Loucy (cell line): ENCODE results near the gene ZNF582.

Experiments used
- H2AFZ ChIP-seq: fragments of 200-600 bp; sonication (generic); 2 replicates; pipeline ENCODE4 v1.6.0; 2016; ENCODE audit warnings: antibody characterized with exemption, mild to moderate bottlenecking, low read length, moderate library complexity
- H3F3A ChIP-seq: fragments of 200-600 bp; 2 replicates; pipeline ENCODE4 v1.6.0; 2016; ENCODE audit warnings: antibody characterized with exemption, low read depth, mild to moderate bottlenecking
- H3K27me3 ChIP-seq: fragments of 200-600 bp; sonication (generic); 2 replicates; pipeline ENCODE4 v1.6.1; 2014; ENCODE audit warnings: low read length, mild to moderate bottlenecking; ENCODE audit not compliant: insufficient read depth, poor library complexity, severe bottlenecking
- H3K36me3 ChIP-seq: fragments of 200-600 bp; sonication (generic); 2 replicates; pipeline ENCODE4 v1.6.1; 2016; ENCODE audit warnings: low read length; ENCODE audit not compliant: insufficient read depth
- H3K4me1 ChIP-seq: fragments of 200-600 bp; sonication (generic); 2 replicates; pipeline ENCODE4 v1.5.1; 2014; ENCODE audit warnings: low read length, mild to moderate bottlenecking; ENCODE audit not compliant: insufficient read depth, poor library complexity, severe bottlenecking
- H3K4me2 ChIP-seq: fragments of 200-600 bp; sonication (generic); 2 replicates; pipeline ENCODE4 v1.6.0; 2014; ENCODE audit warnings: antibody characterized with exemption, low read length, low read depth, mild to moderate bottlenecking; ENCODE audit not compliant: poor library complexity, severe bottlenecking
- H3K4me3 ChIP-seq: fragments of 200-600 bp; sonication (generic); 2 replicates; pipeline ENCODE4 v1.5.1; 2014; ENCODE audit warnings: low read length, mild to moderate bottlenecking, mixed read lengths; ENCODE audit not compliant: poor library complexity, severe bottlenecking
- H3K79me2 ChIP-seq: fragments of 200-600 bp; sonication (generic); 2 replicates; pipeline ENCODE4 v1.6.1; 2014; ENCODE audit warnings: low read length; ENCODE audit not compliant: insufficient read depth
- H3K9ac ChIP-seq: fragments of 200-600 bp; sonication (generic); 2 replicates; pipeline ENCODE4 v1.6.0; 2014; ENCODE audit warnings: mild to moderate bottlenecking, low read depth, low read length, moderate library complexity; ENCODE audit not compliant: poor library complexity, severe bottlenecking
- H3K9me2 ChIP-seq: fragments of 200-600 bp; sonication (generic); replicated peaks from 2 replicates; pipeline ENCODE4 v1.6.1; 2016; ENCODE audit warnings: low read depth, low read length, mixed read lengths
- H3K9me3 ChIP-seq: fragments of 200-600 bp; sonication (generic); 2 replicates; pipeline ENCODE4 v1.6.1; 2014; ENCODE audit warnings: mild to moderate bottlenecking, antibody characterized with exemption, low read length, low read depth; ENCODE audit not compliant: insufficient read depth
- H4K20me1 ChIP-seq: fragments of 200-600 bp; sonication (generic); 2 replicates; pipeline ENCODE4 v1.6.0; 2014; ENCODE audit warnings: antibody characterized with exemption, low read length, mild to moderate bottlenecking; ENCODE audit not compliant: insufficient read depth, poor library complexity, severe bottlenecking
- EZH2phosphoT487 ChIP-seq: fragments of 200-600 bp; IDR thresholded peaks from 2 replicates; pipeline ENCODE4 v1.6.1; 2018; ENCODE audit warnings: antibody characterized with exemption, mild to moderate bottlenecking, moderate library complexity, borderline replicate concordance
- TF ChIP-seq, protein P1 (sequence below): fragments of 200-600 bp; sonication (generic); conservative IDR thresholded peaks from 2 replicates; pipeline ENCODE4 v1.5.1; 2014; ENCODE audit warnings: mild to moderate bottlenecking, antibody characterized with exemption, low read length

Gene ZNF582

GRCh38 chr19:56423276-56423984 is 30.1 kb upstream of the ZNF582 start:
- TF ChIP-seq, protein P1, sequence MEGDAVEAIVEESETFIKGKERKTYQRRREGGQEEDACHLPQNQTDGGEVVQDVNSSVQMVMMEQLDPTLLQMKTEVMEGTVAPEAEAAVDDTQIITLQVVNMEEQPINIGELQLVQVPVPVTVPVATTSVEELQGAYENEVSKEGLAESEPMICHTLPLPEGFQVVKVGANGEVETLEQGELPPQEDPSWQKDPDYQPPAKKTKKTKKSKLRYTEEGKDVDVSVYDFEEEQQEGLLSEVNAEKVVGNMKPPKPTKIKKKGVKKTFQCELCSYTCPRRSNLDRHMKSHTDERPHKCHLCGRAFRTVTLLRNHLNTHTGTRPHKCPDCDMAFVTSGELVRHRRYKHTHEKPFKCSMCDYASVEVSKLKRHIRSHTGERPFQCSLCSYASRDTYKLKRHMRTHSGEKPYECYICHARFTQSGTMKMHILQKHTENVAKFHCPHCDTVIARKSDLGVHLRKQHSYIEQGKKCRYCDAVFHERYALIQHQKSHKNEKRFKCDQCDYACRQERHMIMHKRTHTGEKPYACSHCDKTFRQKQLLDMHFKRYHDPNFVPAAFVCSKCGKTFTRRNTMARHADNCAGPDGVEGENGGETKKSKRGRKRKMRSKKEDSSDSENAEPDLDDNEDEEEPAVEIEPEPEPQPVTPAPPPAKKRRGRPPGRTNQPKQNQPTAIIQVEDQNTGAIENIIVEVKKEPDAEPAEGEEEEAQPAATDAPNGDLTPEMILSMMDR = no peak
- TF ChIP-seq EZH2phosphoT487 = no peak
- H3K4me3 ChIP-seq = no peak overlapping the region
- H3K9me2 ChIP-seq = no peaks in the 10 kb centered on the region
- H3K9me3 ChIP-seq = peaks cover 81% of the 10 kb centered on the region
- H3K79me2 ChIP-seq = no peaks in the 10 kb centered on the region
- H3K36me3 ChIP-seq = peaks cover 12% of the 10 kb centered on the region; the same call in 1 of the 2 replicates
- H3K9ac ChIP-seq = no peak overlapping the region
- H3K4me1 ChIP-seq = no peaks in the 10 kb centered on the region
- H3F3A ChIP-seq = no peaks in the 10 kb centered on the region
- no peaks in the 10 kb centered on the region for H4K20me1 ChIP-seq
- no peak overlapping the region for H3K4me2 ChIP-seq
- no peaks in the 10 kb centered on the region for H3K27me3 ChIP-seq
- H2AFZ ChIP-seq = no peak overlapping the region

- TF ChIP-seq, protein P1 = no peak
- no peak for TF ChIP-seq EZH2phosphoT487
- Histone ChIP-seq H3K79me2 (peaks cover 12% of the 10 kb centered on the region; the same call in 1 of the 2 replicates), H3K27me3 (no peaks in the 10 kb centered on the region), H3K9ac (peak overlapping the region; percentile 82), H3K4me3 (peak overlapping the region; percentile 95), H3K36me3 (peaks cover 10% of the 10 kb centered on the region; the same call in 1 of the 2 replicates), H3K9me2 (no peaks in the 10 kb centered on the region), H3K4me2 (peak overlapping the region; percentile 81), H3K9me3 (peaks cover 3% of the 10 kb centered on the region; the same call in 1 of the 2 replicates), H2AFZ (0 out of 2 replicates have a peak overlapping the region, but pooled peaks have one; percentile 98), H3F3A (no peaks in the 10 kb centered on the region), H4K20me1 (no peaks in the 10 kb centered on the region), H3K4me1 (peaks cover 13% of the 10 kb centered on the region)
Observed at GRCh38 chr19:56405062-56405461, 11.7 kb upstream of the ZNF582 start.

DNA sequence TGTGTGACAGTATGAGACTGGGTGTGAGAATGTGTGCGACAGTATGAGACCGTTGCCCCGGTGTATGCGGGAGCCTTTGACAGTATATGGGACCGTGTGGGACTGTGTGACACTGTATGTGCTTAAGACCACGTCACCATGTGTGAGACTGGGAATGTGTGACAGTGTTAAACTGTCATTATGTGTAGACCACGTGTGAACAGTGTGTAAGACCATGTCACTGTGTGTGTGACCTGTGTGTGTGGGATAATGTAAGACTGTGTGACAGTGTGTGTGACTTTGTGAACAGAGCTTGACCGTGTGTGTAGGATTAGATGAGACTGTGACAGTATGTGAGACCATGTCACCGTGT is 11.3 kb upstream of the ZNF582 start:
- no peak for TF ChIP-seq EZH2phosphoT487
- TF ChIP-seq, protein P1 = no peak
- Histone ChIP-seq H3K4me1 (peaks cover 13% of the 10 kb centered on the region), H3K9me3 (no peaks in the 10 kb centered on the region; the same call in 1 of the 2 replicates), H3K9me2 (no peaks in the 10 kb centered on the region), H3K27me3 (no peaks in the 10 kb centered on the region), H4K20me1 (no peaks in the 10 kb centered on the region), H3F3A (no peaks in the 10 kb centered on the region), H3K79me2 (peaks cover 12% of the 10 kb centered on the region; the same call in 1 of the 2 replicates), H3K4me3 (peak overlapping the region; percentile 95), H3K4me2 (peak overlapping the region; percentile 81), H3K36me3 (peaks cover 8% of the 10 kb centered on the region; the same call in 1 of the 2 replicates), H2AFZ (peak overlapping the region; percentile 98), H3K9ac (peak overlapping the region; percentile 82)
